Activated naive CD4-positive, alpha-beta T cell treated with anti-CD3 and anti-CD28 coated beads, Interleukin-2, amount 50 U/mL, for 72 hours (primary cell): ENCODE measurements around the gene F8A1. TPM values are rescaled to one million over a fixed set of nuclear protein-coding genes. Genes with fewer than 3 reads are reported as not detected.
"Not testable (repeated sequence)": the region's sequence is repeated elsewhere in the genome, so short reads cannot be mapped to it uniquely, and the experiment has no call there.

Experiments used
- ATAC-seq, 2 donors: fragments of 150-1000 bp; cut with Tn5 transposase; 2 replicates each; pipeline ENCODE4 v1.10.0; 2021; ENCODE audit warnings: mild to moderate bottlenecking in 2 of 2, moderate library complexity in 2 of 2
- DNase-seq, 2 donors: peaks; one replicate each; pipeline ENCODE4 v3.0.0; 2021 to 2022; ENCODE audit warnings: low spot score in 2 of 2
- H3K27ac Mint-ChIP-seq, 2 donors: one replicate each; pipeline ENCODE4 v1.8.0; 2022; ENCODE audit warnings: mild to moderate bottlenecking in 2 of 2, mixed read lengths in 2 of 2
- H3K36me3 Mint-ChIP-seq, 2 donors: one replicate each; pipeline ENCODE4 v1.8.0; 2022; ENCODE audit warnings: mixed read lengths in 2 of 2
- H3K9me3 Mint-ChIP-seq, 2 donors: one replicate each; pipeline ENCODE4 v1.8.0; 2022; ENCODE audit warnings: mixed read lengths in 2 of 2
- total RNA-seq, 2 donors: library from RNA; stranded (reverse); gene quantifications; one replicate each; pipeline ENCODE4 v1.2.3, GENCODE V29; 2022

F8A1 gene
- total RNA-seq, 2 donors from 2014 or later: 7.5 to 17.6 TPM

DNA sequence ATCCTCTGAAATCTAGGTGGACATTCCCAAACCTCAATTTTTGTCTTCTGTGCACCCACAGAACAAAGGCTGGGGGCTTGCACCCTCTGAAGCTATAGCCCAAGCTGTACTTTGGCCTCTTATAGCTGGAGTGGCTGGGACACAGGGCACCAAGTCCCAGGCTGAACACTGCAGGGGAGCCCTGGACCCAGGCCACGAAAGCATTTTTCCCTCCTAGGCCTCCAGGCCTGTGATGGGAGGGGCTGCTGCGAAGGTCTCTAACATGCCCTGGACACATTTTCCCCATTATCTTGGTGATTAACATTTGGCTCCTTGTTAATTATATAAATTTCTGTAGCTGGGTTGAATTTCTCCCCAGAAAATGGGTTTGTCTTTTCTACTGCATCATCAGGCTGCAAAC lies 27.9 kb downstream of the F8A1 start:
- Mint-ChIP-seq H3K27ac (no peak overlapping the region), H3K36me3 (no peaks in the 10 kb centered on the region), H3K9me3 (peaks cover 0 to 12% of the 10 kb centered on the region in 2 donors)
- DNase-seq (no peak), ATAC-seq (no peak)

DNA sequence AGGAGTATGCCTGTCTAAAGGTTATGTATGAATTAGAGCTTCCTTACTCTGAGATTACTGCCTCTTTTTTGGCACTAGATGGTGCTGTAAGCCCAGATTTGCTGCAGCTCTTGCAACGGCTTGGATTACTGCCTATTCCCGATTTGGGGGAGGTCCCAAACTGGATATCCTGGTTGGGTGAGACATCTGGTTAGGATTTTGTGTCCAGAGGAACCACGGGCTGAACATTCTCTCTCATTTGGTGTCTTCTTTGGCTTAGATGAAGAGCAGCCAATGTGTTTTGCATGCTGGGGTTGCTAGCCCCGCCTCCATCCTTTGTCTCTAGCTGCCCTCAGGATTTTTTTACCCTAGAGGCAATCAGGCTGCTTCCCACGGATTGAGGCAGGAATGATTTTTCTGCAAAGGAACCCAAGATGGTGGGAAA lies 31.9 kb downstream of the F8A1 start:
- DNase-seq (peak in 1 of 2 donors; percentile 6), ATAC-seq (peak; percentile 53 to 75)
- peaks cover 0 to 6% of the 10 kb centered on the region in 2 donors for H3K9me3 Mint-ChIP-seq
- H3K27ac Mint-ChIP-seq: no peak overlapping the region
- H3K36me3 Mint-ChIP-seq: no peaks in the 10 kb centered on the region

DNA sequence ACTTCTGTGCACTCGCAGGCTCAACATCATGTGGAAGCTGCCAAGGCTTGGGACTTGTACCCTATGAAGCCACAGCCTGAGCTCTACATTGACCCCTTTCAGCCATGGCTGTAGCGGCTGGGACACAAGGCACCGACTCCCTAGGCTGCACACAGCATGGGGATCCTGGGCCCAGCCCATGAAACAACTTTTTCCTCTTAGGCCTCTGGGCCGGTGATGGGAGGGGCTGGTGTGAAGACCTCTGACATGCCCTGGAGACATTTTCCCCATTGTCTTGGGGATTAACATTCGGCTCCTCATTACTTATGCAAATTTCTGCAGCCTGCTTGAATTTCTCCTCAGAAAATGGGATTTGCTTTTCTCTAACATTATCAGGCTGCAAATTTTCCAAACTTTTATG lies 38.6 kb downstream of the F8A1 start:
- not testable (repeated sequence) for ATAC-seq, DNase-seq, H3K27ac Mint-ChIP-seq, H3K36me3 Mint-ChIP-seq, H3K9me3 Mint-ChIP-seq

Other genes starting within 250 kb of the F8A1 start
- gene CTAG2, start 232.8 kb upstream of the F8A1 start, total RNA-seq: not detected
- gene GAB3, start 135.3 kb upstream of the F8A1 start, total RNA-seq: 1 to 10 TPM; 3.3 to 4.0 TPM
- 100 to 1,000 TPM; 112 to 120 TPM for gene DKC1, start 123.5 kb upstream of the F8A1 start, total RNA-seq
- 10 to 100 TPM; 30.2 to 32.8 TPM for gene MPP1, start 80.9 kb upstream of the F8A1 start, total RNA-seq
- gene SMIM9, start 51.7 kb upstream of the F8A1 start, total RNA-seq: not detected
- 1 to 10 TPM; 5.6 to 5.8 TPM for gene F8, start 136.4 kb downstream of the F8A1 start, total RNA-seq
- 10 to 100 TPM; 62.2 to 95.1 TPM for gene FUNDC2, start 140.5 kb downstream of the F8A1 start, total RNA-seq
- 1 to 10 TPM; 4.8 to 7.6 TPM for gene CMC4, start 184.8 kb downstream of the F8A1 start, total RNA-seq
- gene MTCP1, start 184.8 kb downstream of the F8A1 start, total RNA-seq: 10 to 100 TPM; 17.1 to 19.5 TPM
- 10 to 100 TPM; 15.7 to 31.5 TPM for gene BRCC3, start 185.2 kb downstream of the F8A1 start, total RNA-seq